Astrocyte (in vitro differentiated cells and primary cell): ENCODE results near the gene MMP7.

Experiments
- EZH2 ChIP-seq: IDR thresholded peaks from 2 replicates; pipeline ENCODE4 v1.6.1; 2012; ENCODE audit warnings: mild to moderate bottlenecking, low read length, inconsistent platforms; ENCODE audit not compliant: insufficient read depth
- TF ChIP-seq, protein P1 (sequence below): IDR thresholded peaks from 2 replicates; pipeline ENCODE4 v1.5.1; 2011; ENCODE audit warnings: low read depth, mild to moderate bottlenecking, inconsistent platforms, low read length, moderate library complexity; ENCODE audit not compliant: insufficient read depth

DNA sequence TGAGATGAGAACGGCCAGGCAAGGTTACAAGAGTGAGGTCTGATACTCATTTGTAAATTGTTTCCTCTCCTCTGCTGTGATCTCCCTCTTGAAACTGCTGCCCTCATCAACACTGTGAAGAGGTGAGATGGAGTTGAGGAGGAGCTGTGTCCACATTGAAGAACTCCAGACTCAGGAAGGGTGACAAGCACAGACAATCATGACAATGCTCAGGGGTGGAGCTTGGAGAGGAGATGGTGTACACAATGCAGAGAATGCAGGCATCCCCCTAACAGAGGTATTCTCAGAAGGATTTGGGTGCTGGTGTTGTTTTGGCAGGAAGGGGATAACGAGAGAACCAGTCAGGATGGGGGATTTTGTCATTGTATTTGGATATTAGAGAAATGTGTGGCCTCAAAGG is 21.5 kb upstream of the MMP7 start:
- no peak for TF ChIP-seq EZH2
- TF ChIP-seq, protein P1, sequence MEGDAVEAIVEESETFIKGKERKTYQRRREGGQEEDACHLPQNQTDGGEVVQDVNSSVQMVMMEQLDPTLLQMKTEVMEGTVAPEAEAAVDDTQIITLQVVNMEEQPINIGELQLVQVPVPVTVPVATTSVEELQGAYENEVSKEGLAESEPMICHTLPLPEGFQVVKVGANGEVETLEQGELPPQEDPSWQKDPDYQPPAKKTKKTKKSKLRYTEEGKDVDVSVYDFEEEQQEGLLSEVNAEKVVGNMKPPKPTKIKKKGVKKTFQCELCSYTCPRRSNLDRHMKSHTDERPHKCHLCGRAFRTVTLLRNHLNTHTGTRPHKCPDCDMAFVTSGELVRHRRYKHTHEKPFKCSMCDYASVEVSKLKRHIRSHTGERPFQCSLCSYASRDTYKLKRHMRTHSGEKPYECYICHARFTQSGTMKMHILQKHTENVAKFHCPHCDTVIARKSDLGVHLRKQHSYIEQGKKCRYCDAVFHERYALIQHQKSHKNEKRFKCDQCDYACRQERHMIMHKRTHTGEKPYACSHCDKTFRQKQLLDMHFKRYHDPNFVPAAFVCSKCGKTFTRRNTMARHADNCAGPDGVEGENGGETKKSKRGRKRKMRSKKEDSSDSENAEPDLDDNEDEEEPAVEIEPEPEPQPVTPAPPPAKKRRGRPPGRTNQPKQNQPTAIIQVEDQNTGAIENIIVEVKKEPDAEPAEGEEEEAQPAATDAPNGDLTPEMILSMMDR = no peak
